ENCODE measurements around the gene FGD3.

DNA sequence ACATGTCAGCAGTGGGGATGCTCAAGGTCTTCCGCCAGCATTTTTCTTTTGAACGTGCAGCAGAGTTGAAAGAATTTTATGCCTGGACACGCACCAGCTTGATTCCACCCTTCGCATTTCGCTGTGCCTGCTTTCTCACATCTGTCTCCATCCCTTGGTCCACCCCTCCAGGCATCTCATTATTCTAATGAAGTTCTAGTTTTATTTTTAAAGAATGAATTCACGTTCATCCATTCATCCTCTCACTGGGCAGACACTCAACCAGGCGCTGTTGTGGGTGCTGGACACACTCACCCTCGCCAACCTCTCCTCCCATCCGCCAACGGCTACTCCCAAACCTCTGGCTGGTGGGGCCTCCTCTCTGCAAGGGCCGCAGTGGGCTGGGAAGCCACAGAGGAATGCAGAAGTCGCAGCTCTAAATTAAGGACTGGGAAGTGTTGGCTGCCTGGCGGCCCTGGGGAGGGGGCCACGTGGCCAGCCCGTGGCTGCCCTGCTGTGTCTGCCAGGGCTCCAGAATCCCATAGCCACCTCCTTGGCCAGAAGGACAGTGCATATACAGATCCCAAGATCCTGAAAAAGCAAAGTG is 117.9 kb downstream of the FGD3 start:
- TF ChIP-seq, protein P1, sequence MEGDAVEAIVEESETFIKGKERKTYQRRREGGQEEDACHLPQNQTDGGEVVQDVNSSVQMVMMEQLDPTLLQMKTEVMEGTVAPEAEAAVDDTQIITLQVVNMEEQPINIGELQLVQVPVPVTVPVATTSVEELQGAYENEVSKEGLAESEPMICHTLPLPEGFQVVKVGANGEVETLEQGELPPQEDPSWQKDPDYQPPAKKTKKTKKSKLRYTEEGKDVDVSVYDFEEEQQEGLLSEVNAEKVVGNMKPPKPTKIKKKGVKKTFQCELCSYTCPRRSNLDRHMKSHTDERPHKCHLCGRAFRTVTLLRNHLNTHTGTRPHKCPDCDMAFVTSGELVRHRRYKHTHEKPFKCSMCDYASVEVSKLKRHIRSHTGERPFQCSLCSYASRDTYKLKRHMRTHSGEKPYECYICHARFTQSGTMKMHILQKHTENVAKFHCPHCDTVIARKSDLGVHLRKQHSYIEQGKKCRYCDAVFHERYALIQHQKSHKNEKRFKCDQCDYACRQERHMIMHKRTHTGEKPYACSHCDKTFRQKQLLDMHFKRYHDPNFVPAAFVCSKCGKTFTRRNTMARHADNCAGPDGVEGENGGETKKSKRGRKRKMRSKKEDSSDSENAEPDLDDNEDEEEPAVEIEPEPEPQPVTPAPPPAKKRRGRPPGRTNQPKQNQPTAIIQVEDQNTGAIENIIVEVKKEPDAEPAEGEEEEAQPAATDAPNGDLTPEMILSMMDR (IDR thresholded peaks at IDR 0.05; ENCODE audit: borderline replicate concordance, extremely low read depth, low read length, poor library complexity, severe bottlenecking), result no peak
- no peak for TF ChIP-seq EZH2 (IDR thresholded peaks at IDR 0.05; ENCODE audit: borderline replicate concordance, low read depth, low read length, severe bottlenecking)
